GM19395 (cell line): Measurements from ENCODE around the gene TBX2.
"Not testable (repeated sequence)": the region's sequence is repeated elsewhere in the genome, so short reads cannot be mapped to it uniquely, and the experiment has no call there.

Source experiments
- ATAC-seq: cut with Tn5 transposase; IDR thresholded peaks from one replicate; pipeline ENCODE4 v1.9.1; 2021; ENCODE audit warnings: mild to moderate bottlenecking, moderate library complexity; ENCODE audit not compliant: unreplicated experiment

TBX2 gene

GRCh38 chr17:61427567-61427966, 27.9 kb downstream of the TBX2 start:
- no peak for ATAC-seq

GRCh38 chr17:61429274-61429673, 29.6 kb downstream of the TBX2 start:
- no peak for ATAC-seq

GRCh38 chr17:61429831-61430230, 30.2 kb downstream of the TBX2 start:
- ATAC-seq, result not testable (repeated sequence)

- no peak for ATAC-seq
Observed at GRCh38 chr17:61431594-61432311, 32.1 kb downstream of the TBX2 start.

GRCh38 chr17:61436273-61436672, 36.6 kb downstream of the TBX2 start:
- no peak for ATAC-seq

GRCh38 chr17:61436995-61437704, 37.5 kb downstream of the TBX2 start:
- ATAC-seq, result no peak

- no peak for ATAC-seq
Observed at GRCh38 chr17:61440697-61441096, 41.1 kb downstream of the TBX2 start.

- not testable (repeated sequence) for ATAC-seq
Observed at GRCh38 chr17:61441507-61441906, 41.9 kb downstream of the TBX2 start.

- no peak for ATAC-seq
Observed at GRCh38 chr17:61442136-61442775, 42.6 kb downstream of the TBX2 start.

GRCh38 chr17:61442878-61443474, 43.3 kb downstream of the TBX2 start:
- ATAC-seq, result no peak

- no peak for ATAC-seq
Observed at GRCh38 chr17:61443475-61443882, 43.8 kb downstream of the TBX2 start.

- no peak for ATAC-seq
Observed at GRCh38 chr17:61444075-61444474, 44.4 kb downstream of the TBX2 start.

- no peak for ATAC-seq
Observed at GRCh38 chr17:61444831-61445230, 45.2 kb downstream of the TBX2 start.

- ATAC-seq, result no peak
Observed at GRCh38 chr17:61447358-61447757, 47.7 kb downstream of the TBX2 start.

- no peak for ATAC-seq
Observed at GRCh38 chr17:61448042-61448441, 48.4 kb downstream of the TBX2 start.

GRCh38 chr17:61449140-61449539, 49.5 kb downstream of the TBX2 start:
- ATAC-seq, result not testable (repeated sequence)

- ATAC-seq, result no peak
Observed at GRCh38 chr17:61449707-61450640, 50.3 kb downstream of the TBX2 start.

GRCh38 chr17:61450641-61451537, 51.2 kb downstream of the TBX2 start:
- no peak for ATAC-seq

GRCh38 chr17:61451538-61452300, 52.1 kb downstream of the TBX2 start:
- ATAC-seq, result no peak
